Osteocyte (in vitro differentiated cells): ENCODE results near the gene PARD3B. TPM values are rescaled to one million over a fixed set of nuclear protein-coding genes. Genes with fewer than 3 reads are reported as not detected.

Experiments
- DNase-seq: peaks from one replicate; pipeline ENCODE4 v3.0.0; 2021; ENCODE audit warnings: mixed read lengths; ENCODE audit not compliant: unreplicated experiment; ENCODE audit errors: extremely low spot score
- H3K27ac Mint-ChIP-seq: one replicate; pipeline ENCODE4 v1.8.0; 2021; ENCODE audit warnings: mild to moderate bottlenecking, mixed read lengths; ENCODE audit not compliant: unreplicated experiment
- H3K27me3 Mint-ChIP-seq: one replicate; pipeline ENCODE4 v1.8.0; 2021; ENCODE audit warnings: mixed read lengths; ENCODE audit not compliant: unreplicated experiment
- H3K36me3 Mint-ChIP-seq: one replicate; pipeline ENCODE4 v1.8.0; 2021; ENCODE audit warnings: mixed read lengths; ENCODE audit not compliant: unreplicated experiment
- H3K4me1 Mint-ChIP-seq: one replicate; pipeline ENCODE4 v1.8.0; 2021; ENCODE audit warnings: mixed read lengths; ENCODE audit not compliant: unreplicated experiment
- H3K4me3 Mint-ChIP-seq: one replicate; pipeline ENCODE4 v1.8.0; 2021; ENCODE audit warnings: mild to moderate bottlenecking, moderate library complexity, mixed read lengths; ENCODE audit not compliant: unreplicated experiment
- H3K9me3 Mint-ChIP-seq: one replicate; pipeline ENCODE4 v1.8.0; 2021; ENCODE audit warnings: mixed read lengths; ENCODE audit not compliant: unreplicated experiment
- total RNA-seq: library from RNA; stranded (reverse); gene quantifications from 2 replicates; pipeline ENCODE4 v1.2.1, GENCODE V29; 2021
- TF ChIP-seq, protein P1 (sequence below): fragments of 200-600 bp; sonication (generic); IDR thresholded peaks from 2 replicates; pipeline ENCODE4 v1.5.0; 2021; ENCODE audit warnings: antibody characterized with exemption, mild to moderate bottlenecking, moderate library complexity

The PARD3B gene
- total RNA-seq, 1 donor from 2014 or later, result 26.7 TPM

DNA sequence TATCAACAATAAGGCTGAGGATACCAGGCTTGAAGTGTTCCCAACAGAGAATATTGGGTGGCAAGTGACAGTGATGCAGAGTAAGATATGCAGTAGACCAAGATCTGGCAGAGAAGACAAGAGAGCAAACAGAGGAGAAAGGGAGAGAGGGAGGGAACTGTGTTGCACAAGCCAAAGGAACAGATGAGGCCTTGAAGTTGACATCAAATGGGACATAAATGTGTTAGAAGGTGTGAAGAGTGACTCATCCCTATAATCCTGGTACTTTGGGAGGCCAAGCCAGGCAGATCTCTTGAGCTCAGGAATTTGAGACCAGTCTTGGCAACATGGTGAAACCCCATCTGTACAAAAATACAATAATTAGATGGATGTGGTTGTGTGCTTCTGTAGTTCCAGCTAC lies 342.9 kb downstream of the PARD3B start:
- TF ChIP-seq, protein P1, sequence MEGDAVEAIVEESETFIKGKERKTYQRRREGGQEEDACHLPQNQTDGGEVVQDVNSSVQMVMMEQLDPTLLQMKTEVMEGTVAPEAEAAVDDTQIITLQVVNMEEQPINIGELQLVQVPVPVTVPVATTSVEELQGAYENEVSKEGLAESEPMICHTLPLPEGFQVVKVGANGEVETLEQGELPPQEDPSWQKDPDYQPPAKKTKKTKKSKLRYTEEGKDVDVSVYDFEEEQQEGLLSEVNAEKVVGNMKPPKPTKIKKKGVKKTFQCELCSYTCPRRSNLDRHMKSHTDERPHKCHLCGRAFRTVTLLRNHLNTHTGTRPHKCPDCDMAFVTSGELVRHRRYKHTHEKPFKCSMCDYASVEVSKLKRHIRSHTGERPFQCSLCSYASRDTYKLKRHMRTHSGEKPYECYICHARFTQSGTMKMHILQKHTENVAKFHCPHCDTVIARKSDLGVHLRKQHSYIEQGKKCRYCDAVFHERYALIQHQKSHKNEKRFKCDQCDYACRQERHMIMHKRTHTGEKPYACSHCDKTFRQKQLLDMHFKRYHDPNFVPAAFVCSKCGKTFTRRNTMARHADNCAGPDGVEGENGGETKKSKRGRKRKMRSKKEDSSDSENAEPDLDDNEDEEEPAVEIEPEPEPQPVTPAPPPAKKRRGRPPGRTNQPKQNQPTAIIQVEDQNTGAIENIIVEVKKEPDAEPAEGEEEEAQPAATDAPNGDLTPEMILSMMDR, result no peak
- H3K4me1 Mint-ChIP-seq, result no peaks in the 10 kb centered on the region
- H3K4me3 Mint-ChIP-seq, result no peak overlapping the region
- no peak for DNase-seq
- H3K27me3 Mint-ChIP-seq, result no peaks in the 10 kb centered on the region
- no peaks in the 10 kb centered on the region for H3K36me3 Mint-ChIP-seq
- no peaks in the 10 kb centered on the region for H3K9me3 Mint-ChIP-seq
- no peak overlapping the region for H3K27ac Mint-ChIP-seq

GRCh38 chr2:204890680-204891079 lies 345.4 kb downstream of the PARD3B start:
- H3K27me3 Mint-ChIP-seq, result no peaks in the 10 kb centered on the region
- H3K9me3 Mint-ChIP-seq, result no peaks in the 10 kb centered on the region
- H3K4me3 Mint-ChIP-seq, result no peak overlapping the region
- H3K4me1 Mint-ChIP-seq, result no peaks in the 10 kb centered on the region
- H3K27ac Mint-ChIP-seq, result no peak overlapping the region
- H3K36me3 Mint-ChIP-seq, result no peaks in the 10 kb centered on the region
- no peak for DNase-seq
- TF ChIP-seq, protein P1, result no peak

- no peak for DNase-seq
- Mint-ChIP-seq H3K9me3 (no peaks in the 10 kb centered on the region), H3K4me3 (no peak overlapping the region), H3K4me1 (no peaks in the 10 kb centered on the region), H3K36me3 (no peaks in the 10 kb centered on the region), H3K27me3 (no peaks in the 10 kb centered on the region), H3K27ac (no peak overlapping the region)
- TF ChIP-seq, protein P1, result no peak
Observed at GRCh38 chr2:204891739-204892138, 346.5 kb downstream of the PARD3B start.

DNA sequence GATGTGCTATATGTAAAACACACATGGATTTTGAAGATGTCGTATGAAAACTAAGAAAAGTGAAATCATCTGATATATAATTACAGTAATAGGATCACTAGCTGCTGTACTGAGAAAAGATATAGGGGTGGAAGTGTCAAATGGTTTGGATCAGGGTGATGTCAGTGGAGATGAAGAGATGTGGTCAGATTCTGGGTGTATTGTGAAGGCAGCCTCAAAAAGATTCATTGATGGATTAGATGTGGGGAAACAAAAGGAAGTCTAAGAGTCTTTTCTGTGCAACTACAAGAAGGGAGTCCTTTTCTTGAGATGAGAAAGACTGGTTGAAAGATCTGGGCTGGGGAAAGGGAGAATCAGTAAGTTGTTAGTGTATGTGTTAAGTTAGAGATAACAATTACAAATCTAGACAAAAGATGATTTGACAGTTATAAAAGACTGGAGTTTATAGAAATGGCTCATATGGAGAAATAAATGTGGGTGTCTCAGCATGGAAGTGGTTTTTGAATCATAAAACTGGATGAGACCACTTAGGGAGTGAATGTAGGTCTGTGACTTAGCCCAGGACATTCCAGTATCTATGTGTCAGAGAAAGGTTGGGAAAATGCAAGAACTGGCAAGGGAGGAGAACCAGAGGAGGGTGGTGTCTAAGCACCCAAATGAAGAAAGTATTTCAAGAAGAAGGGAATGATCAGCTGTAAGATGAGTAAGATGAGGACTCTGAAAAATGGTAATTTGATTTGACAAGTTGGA lies 347.4 kb downstream of the PARD3B start:
- DNase-seq, result no peak
- H3K27me3 Mint-ChIP-seq, result no peaks in the 10 kb centered on the region
- TF ChIP-seq, protein P1, result no peak
- H3K9me3 Mint-ChIP-seq, result no peaks in the 10 kb centered on the region
- H3K4me3 Mint-ChIP-seq, result no peak overlapping the region
- no peak overlapping the region for H3K27ac Mint-ChIP-seq
- no peaks in the 10 kb centered on the region for H3K4me1 Mint-ChIP-seq
- no peaks in the 10 kb centered on the region for H3K36me3 Mint-ChIP-seq

DNA sequence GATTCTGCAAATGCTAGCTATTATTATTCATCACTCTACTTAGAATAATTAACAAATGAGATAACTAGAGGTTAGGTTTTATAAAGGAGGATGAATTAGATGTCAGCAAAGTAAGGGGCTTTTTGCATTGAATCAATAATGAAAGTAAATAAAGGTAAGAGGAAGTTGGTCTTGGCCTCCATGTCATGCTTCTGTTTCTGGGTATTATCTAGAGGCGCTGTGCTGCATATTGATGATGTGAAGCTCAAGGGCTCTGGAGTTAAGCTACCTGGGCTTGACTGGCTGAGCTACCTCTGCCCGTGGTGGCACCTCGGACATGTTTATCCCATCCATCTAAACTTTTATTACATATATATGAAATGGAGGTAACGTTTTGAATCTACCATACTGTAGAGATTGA lies 350.9 kb downstream of the PARD3B start:
- H3K4me1 Mint-ChIP-seq, result peaks cover 3% of the 10 kb centered on the region
- no peak overlapping the region for H3K4me3 Mint-ChIP-seq
- TF ChIP-seq, protein P1, result no peak
- no peaks in the 10 kb centered on the region for H3K27me3 Mint-ChIP-seq
- H3K27ac Mint-ChIP-seq, result no peak overlapping the region
- peaks cover 18% of the 10 kb centered on the region for H3K9me3 Mint-ChIP-seq
- DNase-seq, result no peak
- peaks cover 7% of the 10 kb centered on the region for H3K36me3 Mint-ChIP-seq
